HepG2 (cell line): Measurements from ENCODE around the gene ELP6. TPM values are rescaled to one million over a fixed set of nuclear protein-coding genes. Genes with fewer than 3 reads are reported as not detected.

Source experiments
- ATAC-seq: fragments of 200-7000 bp; cut with Tn5 transposase; 3 replicates; pipeline ENCODE4 v1.9.1; 2020; ENCODE audit warnings: mild to moderate bottlenecking, moderate library complexity
- BruUV-seq: library from RNA; stranded (reverse); fragments of 400-500 nt; replicated peaks from 2 replicates; lab custom pipeline; 2021; lab: Mats Ljungman, UMichigan
- CTCF ChIA-PET: fragments of 300-600 bp; formaldehyde crosslinking; extraction: SDS; loops from one replicate; lab custom pipeline; 2021; ENCODE audit warnings: low total read pairs, inconsistent platforms, low intra/inter-chr PET ratio; lab: Yijun Ruan, JAX
- POLR2A ChIA-PET: fragments of 350-600 bp; sonication (Branson Sonifier 250); formaldehyde crosslinking; loops from one replicate; lab custom pipeline; 2020; ENCODE audit warnings: antibody characterized with exemption, inconsistent platforms; lab: Yijun Ruan, JAX
- DNase-seq: peaks from one replicate; pipeline ENCODE4 v3.0.0-alpha.2; 2015; ENCODE audit warnings: low spot score
- FAIRE-seq: peaks from 3 replicates; lab custom pipeline; 2011; peaks lifted over from hg19 to GRCh38; lab: Jason Lieb, UNC
- H2AFZ ChIP-seq: one replicate; pipeline ENCODE4 v1.6.1; 2011; ENCODE audit warnings: low read length, inconsistent platforms
- H3K27ac ChIP-seq: fragments of 300-600 bp; 3 replicates; pipeline ENCODE4 v1.8.0; 2011; ENCODE audit warnings: mixed run types, mild to moderate bottlenecking, mixed read lengths, low read length, inconsistent platforms; ENCODE audit not compliant: insufficient read depth; ENCODE audit errors: extremely low read length
- H3K27me3 ChIP-seq, 2 experiments: fragments of 200-600 bp in 1 of 2; 2 replicates in 1 of 2; 3 replicates in 1 of 2; pipeline versions ENCODE4 v1.6.0 to v1.8.0; 2011; ENCODE audit warnings: low read length in 2 of 2, mild to moderate bottlenecking in 2 of 2, moderate library complexity in 2 of 2, inconsistent platforms in 1 of 2; ENCODE audit not compliant: insufficient read depth in 2 of 2, control insufficient read depth in 1 of 2
- H3K36me3 ChIP-seq, 2 experiments: fragments of 200-600 bp in 1 of 2; replicated peaks in 1 of 2; 2 replicates in 1 of 2; 3 replicates in 1 of 2; pipeline versions ENCODE4 v1.5.1 to v1.8.0; 2011; ENCODE audit warnings: low read length in 2 of 2, inconsistent platforms in 1 of 2; ENCODE audit not compliant: insufficient read depth in 2 of 2, control insufficient read depth in 1 of 2
- H3K4me1 ChIP-seq: 2 replicates; pipeline ENCODE4 v1.5.1; 2012; ENCODE audit warnings: low read length, inconsistent platforms; ENCODE audit not compliant: insufficient read depth
- H3K4me2 ChIP-seq: 2 replicates; pipeline ENCODE4 v1.6.0; 2011; ENCODE audit warnings: low read depth, low read length, inconsistent platforms
- H3K4me3 ChIP-seq, 3 experiments: fragments of 200-600 bp in 1 of 3; sonication (generic), shearing (Covaris generic) in 1 of 3; replicated peaks in 1 of 3; 2 replicates each; pipeline ENCODE4 v1.5.1; 2011 to 2016; ENCODE audit warnings: low read length in 3 of 3, inconsistent platforms in 2 of 3, low read depth in 2 of 3, mild to moderate bottlenecking in 2 of 3, control low read depth in 1 of 3, mixed read lengths in 1 of 3; ENCODE audit not compliant: insufficient read depth in 1 of 3
- H3K79me2 ChIP-seq: one replicate; pipeline ENCODE4 v1.6.1; 2011; ENCODE audit warnings: low read length, inconsistent platforms; ENCODE audit not compliant: insufficient read depth
- H3K9ac ChIP-seq: 2 replicates; pipeline ENCODE4 v1.6.0; 2011; ENCODE audit warnings: mild to moderate bottlenecking, low read depth, low read length, inconsistent platforms; ENCODE audit not compliant: insufficient read depth
- H3K9me3 ChIP-seq: 2 replicates; pipeline ENCODE4 v1.5.1; 2012; ENCODE audit warnings: mild to moderate bottlenecking, low read length
- H4K20me1 ChIP-seq: 2 replicates; pipeline ENCODE4 v1.6.0; 2011; ENCODE audit warnings: inconsistent platforms, mild to moderate bottlenecking, low read length, moderate library complexity; ENCODE audit not compliant: insufficient read depth
- KLF9 ChIP-seq: IDR thresholded peaks from 2 replicates; pipeline ENCODE4 v1.6.1; 2016; ENCODE audit warnings: low read depth
- KMT2A ChIP-seq: sonication (generic); formaldehyde crosslinking; IDR thresholded peaks from 2 replicates; pipeline ENCODE4 v1.4.0; 2020; ENCODE audit warnings: missing genetic modification reagents
- MED8 ChIP-seq: sonication (generic); formaldehyde crosslinking; IDR thresholded peaks from 2 replicates; pipeline ENCODE4 v1.8.1; 2023; ENCODE audit warnings: mild to moderate bottlenecking, missing genetic modification reagents; ENCODE audit not compliant: insufficient replicate concordance
- PRPF4 ChIP-seq: fragments of 200-400 bp; formaldehyde crosslinking; IDR thresholded peaks from 2 replicates; pipeline ENCODE4 v1.6.1; 2016; ENCODE audit warnings: low read length, low read depth; ENCODE audit not compliant: poor library complexity, severe bottlenecking
- RFX3 ChIP-seq: IDR thresholded peaks from 2 replicates; pipeline ENCODE4 v1.6.1; 2016; ENCODE audit warnings: missing biosample characterization, missing genetic modification reagents
- SCMH1 ChIP-seq: sonication (generic); formaldehyde crosslinking; IDR thresholded peaks from 2 replicates; pipeline ENCODE4 v1.9.0; 2021; ENCODE audit warnings: missing genetic modification reagents, mild to moderate bottlenecking, borderline replicate concordance
- SIX4 ChIP-seq: sonication (generic); formaldehyde crosslinking; IDR thresholded peaks from 2 replicates; pipeline ENCODE4 v1.4.0; 2020; ENCODE audit warnings: missing genetic modification reagents
- SOX5 ChIP-seq: IDR thresholded peaks from 2 replicates; pipeline ENCODE4 v1.6.1; 2016; ENCODE audit warnings: borderline replicate concordance
- SRF ChIP-seq: IDR thresholded peaks from 2 replicates; pipeline ENCODE4 v1.6.1; 2011; ENCODE audit warnings: mild to moderate bottlenecking, low read depth, low read length, moderate library complexity
- ZFP91 ChIP-seq: sonication (generic); formaldehyde crosslinking; IDR thresholded peaks from 2 replicates; pipeline ENCODE4 v1.9.0; 2022; ENCODE audit warnings: missing genetic modification reagents, mild to moderate bottlenecking, borderline replicate concordance
- ZNF205 ChIP-seq: IDR thresholded peaks from 2 replicates; pipeline ENCODE4 v1.6.1; 2018; ENCODE audit warnings: missing biosample characterization, missing genetic modification reagents
- ZNF407 ChIP-seq: sonication (generic); formaldehyde crosslinking; IDR thresholded peaks from one replicate; pipeline ENCODE4 v1.5.1; 2020; ENCODE audit warnings: mild to moderate bottlenecking, missing genetic modification reagents; ENCODE audit errors: not compliant biosample characterization
- ZNF44 ChIP-seq: sonication (generic); formaldehyde crosslinking; IDR thresholded peaks from 2 replicates; pipeline ENCODE4 v1.5.1; 2020; ENCODE audit warnings: mild to moderate bottlenecking, missing genetic modification reagents
- ZNF777 ChIP-seq: sonication (generic); formaldehyde crosslinking; IDR thresholded peaks from 2 replicates; pipeline ENCODE4 v1.4.0; 2020; ENCODE audit warnings: missing genetic modification reagents
- ZNF788 ChIP-seq: sonication (generic); formaldehyde crosslinking; IDR thresholded peaks from 2 replicates; pipeline ENCODE4 v1.5.0; 2020; ENCODE audit warnings: mild to moderate bottlenecking, missing genetic modification reagents, borderline replicate concordance
- WGBS: methylation state at CpG from one replicate; pipeline ENCODE4 v1.1.6; 2017; ENCODE audit warnings: low lambda C conversion rate; 5-methylcytosine and 5-hydroxymethylcytosine counted together
- in situ Hi-C: cut with HindIII; loops from 2 replicates; pipeline ENCODE4 v1.10.0; 2017; ENCODE audit warnings: low pct_unique_long_range_greater_than_20kb; ENCODE audit not compliant: extremely low pct_ligation_motif_present
- intact Hi-C: fragments of 100-400 bp; cut with micrococcal nuclease; formaldehyde crosslinking; loops from one replicate; pipeline ENCODE4 v1.10.0; 2022; ENCODE audit not compliant: unreplicated experiment
- polyA plus RNA-seq, 8 experiments: library from polyadenylated mRNA; depleted of rRNA in 3 of 8; stranded (reverse) in 7 of 8; unstranded in 1 of 8; fragments of >200 nt; fragmentation: Illumina TruSeq in 4 of 8; extraction: Trizol in 4 of 8; gene quantifications; 2 replicates each; pipeline versions ENCODE4 v1.2.1 to v1.2.3, GENCODE V29; 2011 to 2016; ENCODE audit warnings: low read depth in 4 of 8, missing spikeins in 1 of 8, mixed read lengths in 1 of 8; ENCODE audit not compliant: insufficient read depth in 1 of 8
- total RNA-seq, 5 experiments: library from RNA; depleted of rRNA; stranded (reverse); fragments of >200 nt; fragmentation: Illumina TruSeq; extraction: Trizol; gene quantifications; 2 replicates each; pipeline ENCODE4 v1.2.3, GENCODE V29; 2016; ENCODE audit warnings: low read depth in 1 of 5

The ELP6 gene
- total and polyA plus RNA-seq, 2 of the 13 experiments (the other 11 are each of a cell fraction or from before 2014, with no cell fraction given) = 45.0 to 49.3 TPM

- TF ChIP-seq ZNF407 (CRISPR knock-in tag) (no peak), ZNF205 (no peak), ZNF44 (CRISPR knock-in tag) (no peak), SOX5 (CRISPR knock-in tag) (no peak), RFX3 (no peak), ZNF777 (no peak)
Observed at GRCh38 chr3:47495111-47495510, 18.4 kb downstream of the ELP6 start (continued).

- ATAC-seq = no peak
- no peaks in the 10 kb centered on the region for H3K27me3 ChIP-seq
- CTCF ChIA-PET = no interaction called here
- TF ChIP-seq MED8 (CRISPR knock-in tag) (no peak), ZFP91 (no peak), SRF (no peak), KMT2A (CRISPR knock-in tag) (no peak), ZNF788 (no peak), PRPF4 (no peak), SCMH1 (CRISPR knock-in tag) (no peak), SIX4 (CRISPR knock-in tag) (no peak), KLF9 (no peak)
- TF ChIP-seq, all 625 proteins: peak for 0
- peaks cover 8 to 16% of the 10 kb centered on the region in 2 experiments; a peak in 4 of 5 replicates for H3K36me3 ChIP-seq
- H4K20me1 ChIP-seq = no peaks in the 10 kb centered on the region
- no peak overlapping the region for H2AFZ ChIP-seq
- no peaks in the 10 kb centered on the region for H3K4me1 ChIP-seq
- in situ Hi-C loops = no loop called here
- intact Hi-C loops = no loop called here
- WGBS = 87% methylated on average over 12 of the region's 12 CpGs
- no peak overlapping the region for H3K27ac ChIP-seq
- H3K4me2 ChIP-seq = no peak overlapping the region
- POLR2A ChIA-PET = no interaction called here
- no peaks in the 10 kb centered on the region for H3K9me3 ChIP-seq
- DNase-seq (no peak), FAIRE-seq (no peak)
- no peak overlapping the region for H3K9ac ChIP-seq
- BruUV-seq = no TSS peak
- no peak overlapping the region for H3K4me3 ChIP-seq
- no peaks in the 10 kb centered on the region for H3K79me2 ChIP-seq
Observed at GRCh38 chr3:47491777-47492176, 21.7 kb downstream of the ELP6 start.
